Measurements from ENCODE around the gene MEGF6. TPM values are rescaled to one million over a fixed set of nuclear protein-coding genes. Genes with fewer than 3 reads are reported as not detected.

The MEGF6 gene
- total and polyA plus RNA-seq, 9 donors: 7.7 to 26.7 (median 15.3) TPM

DNA sequence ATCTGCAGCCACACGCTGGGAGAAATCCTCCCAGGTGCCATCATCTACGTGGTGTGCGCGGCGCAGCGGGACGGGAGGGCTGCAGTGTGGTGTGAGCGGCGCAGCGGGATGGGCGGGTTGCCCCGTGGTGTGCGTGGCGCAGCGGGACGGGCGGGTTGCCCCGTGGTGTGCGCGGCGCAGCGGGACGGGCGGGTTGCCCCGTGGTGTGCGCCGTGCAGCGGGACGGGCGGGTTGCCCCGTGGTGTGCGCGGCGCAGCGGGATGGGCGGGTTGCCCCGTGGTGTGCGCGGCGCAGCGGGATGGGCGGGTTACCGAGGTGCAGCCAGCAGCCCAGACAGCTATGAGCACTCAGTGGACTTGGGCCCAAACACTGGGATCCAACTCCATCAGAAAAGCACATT lies 33.9 kb upstream of the MEGF6 start:
- peaks cover 3% of the 10 kb centered on the region for H3K27me3 ChIP-seq (ENCODE audit: control insufficient read depth, insufficient read depth, low read length)
- H3K36me3 ChIP-seq (ENCODE audit: control insufficient read depth, insufficient read depth, low read length): peaks cover 32% of the 10 kb centered on the region
- H3K4me3 ChIP-seq (ENCODE audit: low read length): no peak overlapping the region
- peaks cover 6% of the 10 kb centered on the region for H3K4me1 ChIP-seq (ENCODE audit: control insufficient read depth, insufficient read depth, low read length)
- 93% methylated on average over 30 of the region's 43 CpGs for WGBS (ENCODE audit: insufficient coverage)
- DNase-seq: no peak
- no peak overlapping the region for H3K27ac ChIP-seq (ENCODE audit: low read length)
- H3K9me3 ChIP-seq (replicated peaks; ENCODE audit: control insufficient read depth, low read depth, low read length): no peaks in the 10 kb centered on the region

DNA sequence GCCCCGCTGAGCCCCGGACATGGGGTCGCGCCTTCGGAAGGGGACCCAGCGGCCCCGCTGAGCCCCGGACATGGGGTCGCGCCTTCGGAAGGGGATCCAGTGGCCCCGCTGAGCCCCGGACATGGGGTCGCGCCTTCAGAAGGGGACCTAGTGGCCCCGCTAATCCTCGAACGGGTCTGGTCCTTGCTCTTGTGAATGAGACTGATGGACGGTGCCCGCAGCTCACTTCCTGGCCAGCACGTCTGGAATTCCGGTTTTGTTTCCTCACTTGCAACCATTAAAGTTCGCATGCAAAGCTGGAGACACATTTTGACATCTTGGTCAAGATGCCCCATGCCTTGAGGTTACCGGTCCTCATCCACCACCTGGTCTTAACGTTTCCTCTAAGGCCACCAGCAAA lies 33.0 kb upstream of the MEGF6 start:
- Histone ChIP-seq H3K4me1 (ENCODE audit: control insufficient read depth, insufficient read depth, low read length) (peaks cover 3% of the 10 kb centered on the region), H3K36me3 (ENCODE audit: control insufficient read depth, insufficient read depth, low read length) (peaks cover 32% of the 10 kb centered on the region), H3K9me3 (replicated peaks; ENCODE audit: control insufficient read depth, low read depth, low read length) (no peaks in the 10 kb centered on the region), H3K4me3 (ENCODE audit: low read length) (no peak overlapping the region), H3K27me3 (ENCODE audit: control insufficient read depth, insufficient read depth, low read length) (no peaks in the 10 kb centered on the region), H3K27ac (ENCODE audit: low read length) (no peak overlapping the region)
- DNase-seq: no peak
- WGBS (ENCODE audit: insufficient coverage): 91% methylated on average over 17 of the region's 25 CpGs

DNA sequence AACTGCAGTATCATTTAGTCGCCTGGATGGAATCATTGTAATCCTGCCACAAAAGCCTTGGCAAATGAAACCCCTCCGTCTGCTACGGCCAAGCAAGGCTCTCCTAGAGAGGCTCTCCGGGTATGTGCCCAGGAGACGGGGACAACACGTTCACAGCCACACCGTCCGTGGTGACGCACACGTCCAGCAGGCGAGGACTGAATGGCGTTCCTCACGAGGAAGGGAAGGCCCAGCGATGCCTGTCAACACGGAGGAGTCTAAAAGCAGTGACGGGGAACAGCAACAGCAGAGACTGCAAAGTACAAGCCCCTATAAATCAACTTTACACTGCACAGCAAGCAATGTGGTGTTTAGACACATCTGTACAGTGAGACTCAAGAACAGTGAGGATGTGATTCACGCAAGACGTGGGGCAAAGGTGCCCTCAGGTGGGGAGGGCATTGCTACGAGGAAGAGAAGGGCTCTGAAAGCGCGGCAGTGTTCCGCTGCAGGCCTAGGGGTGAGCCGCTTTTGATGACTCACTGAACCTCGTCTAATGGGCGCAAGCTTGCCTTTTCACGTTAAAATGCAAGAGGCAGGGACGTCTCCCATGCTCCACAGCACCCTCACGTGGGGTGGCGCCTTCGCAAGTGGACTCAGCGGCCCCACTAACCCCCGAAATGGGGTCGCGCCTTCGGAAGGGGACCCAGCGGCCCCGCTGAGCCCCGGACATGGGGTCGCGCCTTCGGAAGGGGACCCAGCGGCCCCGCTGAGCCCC lies 31.8 kb upstream of the MEGF6 start:
- Histone ChIP-seq H3K9me3 (replicated peaks; ENCODE audit: control insufficient read depth, low read depth, low read length) (no peaks in the 10 kb centered on the region), H3K27ac (ENCODE audit: low read length) (no peak overlapping the region), H3K27me3 (ENCODE audit: control insufficient read depth, insufficient read depth, low read length) (no peaks in the 10 kb centered on the region), H3K4me3 (ENCODE audit: low read length) (no peak overlapping the region), H3K4me1 (ENCODE audit: control insufficient read depth, insufficient read depth, low read length) (no peaks in the 10 kb centered on the region), H3K36me3 (ENCODE audit: control insufficient read depth, insufficient read depth, low read length) (peaks cover 40% of the 10 kb centered on the region)
- 80% methylated on average over 26 of the region's 43 CpGs for WGBS (ENCODE audit: insufficient coverage)
- no peak for DNase-seq

DNA sequence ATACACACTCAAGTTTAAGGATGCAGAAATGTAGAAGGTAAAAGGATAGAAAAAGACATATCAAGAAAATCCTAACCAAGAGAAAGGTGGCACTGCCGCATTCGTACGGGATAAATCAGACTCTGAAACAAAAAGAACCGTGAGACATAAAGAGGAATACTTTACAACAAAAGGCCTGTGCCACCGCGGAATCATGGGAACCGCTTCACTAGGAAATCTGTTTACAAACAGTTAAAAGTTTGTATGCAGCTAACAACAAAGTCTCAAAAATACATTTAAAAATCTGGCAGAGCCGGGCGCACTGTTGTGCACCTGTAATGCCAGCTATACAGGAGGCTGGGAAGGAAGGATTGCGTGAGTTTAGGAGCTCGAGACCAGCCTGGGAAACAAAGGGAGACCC lies 30.5 kb upstream of the MEGF6 start:
- H3K27me3 ChIP-seq (ENCODE audit: control insufficient read depth, insufficient read depth, low read length): no peaks in the 10 kb centered on the region
- H3K4me1 ChIP-seq (ENCODE audit: control insufficient read depth, insufficient read depth, low read length): no peaks in the 10 kb centered on the region
- no CpG with 5 or more reads among the region's 11 CpGs for WGBS (ENCODE audit: insufficient coverage)
- no peak for DNase-seq
- H3K4me3 ChIP-seq (ENCODE audit: low read length): no peak overlapping the region
- H3K27ac ChIP-seq (ENCODE audit: low read length): no peak overlapping the region
- peaks cover 45% of the 10 kb centered on the region for H3K36me3 ChIP-seq (ENCODE audit: control insufficient read depth, insufficient read depth, low read length)
- H3K9me3 ChIP-seq (replicated peaks; ENCODE audit: control insufficient read depth, low read depth, low read length): no peaks in the 10 kb centered on the region

DNA sequence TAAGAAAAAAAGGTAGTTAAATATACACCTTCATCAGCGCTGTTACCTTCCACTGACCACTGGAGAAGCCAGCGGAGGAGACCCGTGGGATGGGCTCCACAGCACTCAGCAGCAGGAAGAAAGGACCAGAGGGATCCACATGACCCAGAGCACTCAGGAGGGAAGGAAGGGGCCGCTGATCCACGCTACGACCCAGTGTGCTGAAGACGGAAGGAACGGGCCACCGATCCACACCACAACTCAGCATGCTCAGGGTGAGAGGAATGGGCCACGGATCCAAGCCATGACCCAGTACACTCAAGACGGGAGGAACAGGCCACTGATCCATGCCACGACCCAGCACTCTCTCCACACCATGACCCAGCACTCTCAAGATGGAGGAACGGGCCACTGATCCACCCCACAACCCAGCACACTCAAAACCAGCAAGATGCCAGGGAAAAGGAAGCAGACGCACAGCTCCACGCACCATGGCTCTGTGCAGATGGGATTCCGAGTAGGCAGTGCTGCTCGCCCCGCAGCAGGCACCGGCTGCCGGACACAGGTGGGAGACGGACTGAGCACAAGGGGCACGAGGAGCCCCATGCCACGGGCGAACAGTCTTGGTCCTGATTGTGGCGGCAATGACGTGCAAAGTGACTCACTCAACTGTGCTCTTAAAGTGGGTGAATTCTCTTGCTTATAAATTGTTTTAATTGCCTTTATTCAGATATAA lies 29.9 kb upstream of the MEGF6 start:
- no peak for DNase-seq
- H3K27me3 ChIP-seq (ENCODE audit: control insufficient read depth, insufficient read depth, low read length): no peaks in the 10 kb centered on the region
- WGBS (ENCODE audit: insufficient coverage): 92% methylated on average over 10 of the region's 26 CpGs
- no peak overlapping the region for H3K27ac ChIP-seq (ENCODE audit: low read length)
- no peak overlapping the region for H3K4me3 ChIP-seq (ENCODE audit: low read length)
- H3K4me1 ChIP-seq (ENCODE audit: control insufficient read depth, insufficient read depth, low read length): no peaks in the 10 kb centered on the region
- H3K36me3 ChIP-seq (ENCODE audit: control insufficient read depth, insufficient read depth, low read length): peaks cover 47% of the 10 kb centered on the region
- H3K9me3 ChIP-seq (replicated peaks; ENCODE audit: control insufficient read depth, low read depth, low read length): no peaks in the 10 kb centered on the region

DNA sequence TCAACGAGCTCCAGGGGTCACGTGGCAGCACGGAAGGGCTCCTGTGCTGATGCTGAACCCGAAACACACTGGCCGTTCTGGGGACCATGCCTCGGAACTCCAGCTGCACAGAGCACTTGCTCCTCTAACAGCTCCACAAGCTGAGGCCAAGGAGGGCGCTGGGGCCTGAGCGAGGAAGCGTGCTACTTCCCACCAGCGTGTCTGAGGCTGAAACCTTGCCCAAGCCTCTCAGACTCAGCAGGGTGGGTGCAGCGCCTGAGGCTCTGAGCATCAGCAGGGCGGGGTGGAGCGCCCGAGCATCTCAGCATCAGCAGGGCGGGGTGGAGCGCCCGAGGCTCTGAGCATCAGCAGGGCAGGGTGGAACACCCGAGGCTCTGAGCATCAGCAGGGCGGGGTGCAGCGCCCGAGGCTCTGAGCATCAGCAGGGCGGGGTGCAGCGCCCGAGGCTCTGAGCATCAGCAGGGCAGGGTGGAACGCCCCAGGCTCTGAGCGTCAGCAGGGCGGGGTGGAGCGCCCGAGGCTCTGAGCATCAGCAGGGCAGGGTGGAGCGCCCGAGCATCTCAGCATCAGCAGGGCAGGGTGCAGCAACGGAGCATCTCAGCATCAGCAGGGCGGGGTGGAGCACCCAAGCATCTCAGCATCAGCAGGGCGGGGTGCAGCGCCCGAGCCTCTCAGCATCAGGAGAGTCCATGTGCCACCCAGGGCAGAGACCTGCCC lies 29.0 kb upstream of the MEGF6 start:
- no peaks in the 10 kb centered on the region for H3K27me3 ChIP-seq (ENCODE audit: control insufficient read depth, insufficient read depth, low read length)
- H3K27ac ChIP-seq (ENCODE audit: low read length): no peak overlapping the region
- H3K4me3 ChIP-seq (ENCODE audit: low read length): no peak overlapping the region
- DNase-seq: no peak
- H3K9me3 ChIP-seq (replicated peaks; ENCODE audit: control insufficient read depth, low read depth, low read length): no peaks in the 10 kb centered on the region
- peaks cover 50% of the 10 kb centered on the region for H3K36me3 ChIP-seq (ENCODE audit: control insufficient read depth, insufficient read depth, low read length)
- no peaks in the 10 kb centered on the region for H3K4me1 ChIP-seq (ENCODE audit: control insufficient read depth, insufficient read depth, low read length)
- WGBS (ENCODE audit: insufficient coverage): 88% methylated on average over 35 of the region's 36 CpGs

DNA sequence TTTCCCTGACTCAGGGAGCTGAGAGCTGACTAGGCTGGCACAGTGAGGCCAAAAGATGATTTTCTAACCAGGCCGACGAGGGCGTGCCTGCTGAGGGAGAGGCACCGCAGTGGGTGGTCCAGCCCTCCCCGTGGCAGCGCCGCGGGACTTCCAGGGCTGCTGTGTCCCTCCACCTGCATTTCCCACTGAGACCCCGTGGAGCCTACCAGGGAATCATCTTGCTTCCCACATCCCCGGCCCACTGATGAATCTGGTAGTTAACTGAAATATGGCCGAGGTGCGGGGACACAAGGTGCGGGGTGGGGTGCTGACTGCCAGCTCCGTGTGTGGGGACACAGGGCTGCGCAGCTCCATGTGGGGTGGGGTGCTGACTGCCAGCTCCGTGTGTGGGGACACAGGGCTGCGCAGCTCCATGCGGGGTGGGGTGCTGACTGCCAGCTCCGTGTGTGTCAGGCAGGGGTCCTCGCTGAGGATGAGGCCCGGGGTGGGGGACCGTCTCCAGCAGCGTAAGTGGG lies 28.1 kb upstream of the MEGF6 start:
- peaks cover 54% of the 10 kb centered on the region for H3K36me3 ChIP-seq (ENCODE audit: control insufficient read depth, insufficient read depth, low read length)
- H3K27ac ChIP-seq (ENCODE audit: low read length): no peak overlapping the region
- no peak overlapping the region for H3K4me3 ChIP-seq (ENCODE audit: low read length)
- no peaks in the 10 kb centered on the region for H3K9me3 ChIP-seq (replicated peaks; ENCODE audit: control insufficient read depth, low read depth, low read length)
- no peak for DNase-seq
- no peaks in the 10 kb centered on the region for H3K4me1 ChIP-seq (ENCODE audit: control insufficient read depth, insufficient read depth, low read length)
- H3K27me3 ChIP-seq (ENCODE audit: control insufficient read depth, insufficient read depth, low read length): no peaks in the 10 kb centered on the region
- 88% methylated on average over 19 of the region's 23 CpGs for WGBS (ENCODE audit: insufficient coverage)

DNA sequence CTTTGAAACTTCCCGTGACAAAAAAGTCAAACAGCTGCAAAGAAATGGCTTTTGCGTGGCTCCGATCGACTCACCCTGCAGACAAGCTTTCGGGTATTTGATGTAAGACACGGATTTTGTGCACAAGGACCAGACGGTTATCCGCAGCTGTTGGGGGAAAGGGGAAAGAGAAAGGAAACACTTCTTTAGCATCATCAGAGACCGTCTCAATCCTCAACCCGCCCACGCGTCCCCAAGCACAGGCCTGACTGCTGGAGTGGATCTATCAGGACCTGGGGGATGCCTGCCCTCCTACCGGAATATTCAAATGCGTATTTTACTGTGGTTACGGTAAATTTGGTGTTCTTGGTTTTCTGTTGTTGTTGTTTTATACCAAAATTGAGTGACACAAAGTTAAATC lies 27.4 kb upstream of the MEGF6 start:
- no peak overlapping the region for H3K4me3 ChIP-seq (ENCODE audit: low read length)
- peaks cover 58% of the 10 kb centered on the region for H3K36me3 ChIP-seq (ENCODE audit: control insufficient read depth, insufficient read depth, low read length)
- H3K27me3 ChIP-seq (ENCODE audit: control insufficient read depth, insufficient read depth, low read length): no peaks in the 10 kb centered on the region
- WGBS (ENCODE audit: insufficient coverage): 58% methylated on average over 4 of the region's 15 CpGs
- peaks cover 2% of the 10 kb centered on the region for H3K4me1 ChIP-seq (ENCODE audit: control insufficient read depth, insufficient read depth, low read length)
- no peak overlapping the region for H3K27ac ChIP-seq (ENCODE audit: low read length)
- DNase-seq: no peak
- H3K9me3 ChIP-seq (replicated peaks; ENCODE audit: control insufficient read depth, low read depth, low read length): no peaks in the 10 kb centered on the region

DNA sequence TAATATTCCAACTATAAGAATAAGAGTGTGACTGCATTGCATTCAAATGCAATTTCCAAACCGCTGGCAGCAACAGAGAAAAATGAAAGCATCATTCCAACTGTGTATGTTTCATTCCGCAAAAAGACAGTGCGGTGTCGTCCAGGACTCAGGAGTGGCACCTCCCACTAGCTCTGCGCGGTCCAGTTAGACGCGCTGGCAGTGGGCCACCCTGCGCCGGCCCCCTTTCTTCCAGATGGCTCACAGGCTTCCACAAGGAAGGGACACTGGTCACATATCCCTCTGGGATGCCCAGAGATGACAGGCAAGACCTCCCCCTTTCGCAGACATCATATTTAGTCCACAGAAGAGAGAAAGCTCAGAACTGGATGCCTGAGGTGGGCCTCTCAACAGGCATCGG lies 26.7 kb upstream of the MEGF6 start:
- Histone ChIP-seq H3K27ac (ENCODE audit: low read length) (no peak overlapping the region), H3K27me3 (ENCODE audit: control insufficient read depth, insufficient read depth, low read length) (no peaks in the 10 kb centered on the region), H3K9me3 (replicated peaks; ENCODE audit: control insufficient read depth, low read depth, low read length) (no peaks in the 10 kb centered on the region), H3K4me1 (ENCODE audit: control insufficient read depth, insufficient read depth, low read length) (peaks cover 8% of the 10 kb centered on the region), H3K4me3 (ENCODE audit: low read length) (no peak overlapping the region), H3K36me3 (ENCODE audit: control insufficient read depth, insufficient read depth, low read length) (peaks cover 59% of the 10 kb centered on the region)
- no peak for DNase-seq
- 88% methylated on average over 12 of the region's 12 CpGs for WGBS (ENCODE audit: insufficient coverage)

DNA sequence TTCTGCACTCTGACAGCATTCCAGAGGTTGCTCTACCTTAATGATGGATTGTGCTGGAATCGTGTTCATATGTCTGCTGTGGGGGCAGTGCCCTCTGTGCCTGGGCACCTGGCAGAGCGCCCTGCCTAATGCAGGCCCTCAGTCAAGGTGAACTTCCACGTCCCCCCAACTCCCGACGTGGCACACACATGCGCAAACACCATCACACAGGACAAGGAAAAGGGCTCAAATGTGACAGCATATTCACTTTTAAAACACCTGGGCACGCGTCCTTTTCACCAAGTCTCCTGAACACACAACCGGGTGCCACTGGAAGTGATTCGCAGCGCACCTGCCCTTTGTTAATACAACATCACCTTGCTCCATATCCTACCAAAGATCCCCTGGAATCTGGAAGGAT lies 25.2 kb upstream of the MEGF6 start:
- 97% methylated on average over 11 of the region's 11 CpGs for WGBS (ENCODE audit: insufficient coverage)
- Histone ChIP-seq H3K4me3 (ENCODE audit: low read length) (no peak overlapping the region), H3K4me1 (ENCODE audit: control insufficient read depth, insufficient read depth, low read length) (peaks cover 8% of the 10 kb centered on the region), H3K9me3 (replicated peaks; ENCODE audit: control insufficient read depth, low read depth, low read length) (no peaks in the 10 kb centered on the region), H3K36me3 (ENCODE audit: control insufficient read depth, insufficient read depth, low read length) (peaks cover 69% of the 10 kb centered on the region), H3K27ac (ENCODE audit: low read length) (no peak overlapping the region), H3K27me3 (ENCODE audit: control insufficient read depth, insufficient read depth, low read length) (no peaks in the 10 kb centered on the region)
- DNase-seq: no peak
